GM10266 (cell line): ENCODE measurements around the gene CASZ1.

ENCODE experiments used
- DNase-seq: peaks from one replicate; pipeline ENCODE4 v3.0.0; 2012; ENCODE audit errors: extremely low spot score
- TF ChIP-seq, protein P1 (sequence below): IDR thresholded peaks from 2 replicates; pipeline ENCODE4 v1.5.1; 2012; ENCODE audit warnings: mild to moderate bottlenecking, low read depth; ENCODE audit not compliant: control insufficient read depth, insufficient read depth; ENCODE audit errors: missing control alignments

Gene CASZ1

DNA sequence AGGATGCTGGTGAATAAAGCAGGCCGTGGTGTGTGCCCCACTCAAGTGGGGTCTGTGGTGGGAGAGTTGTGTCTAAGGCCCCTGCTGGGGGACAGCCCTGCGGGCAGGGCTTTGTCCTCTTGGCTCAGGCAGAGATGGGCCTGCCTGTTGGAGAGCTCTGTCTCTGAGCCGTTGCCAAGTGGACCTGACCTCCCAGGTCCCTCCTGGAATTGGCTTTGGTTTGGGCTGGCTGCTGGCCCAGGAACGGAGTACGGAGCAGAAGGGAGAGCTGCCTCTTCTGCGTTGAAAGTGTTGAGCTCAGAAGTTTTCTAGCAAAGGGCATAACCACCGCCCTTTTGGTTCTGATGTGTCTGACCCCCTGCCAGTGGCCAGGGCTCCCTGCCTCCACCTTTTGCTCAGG, 167.8 kb downstream of the CASZ1 start:
- TF ChIP-seq, protein P1, sequence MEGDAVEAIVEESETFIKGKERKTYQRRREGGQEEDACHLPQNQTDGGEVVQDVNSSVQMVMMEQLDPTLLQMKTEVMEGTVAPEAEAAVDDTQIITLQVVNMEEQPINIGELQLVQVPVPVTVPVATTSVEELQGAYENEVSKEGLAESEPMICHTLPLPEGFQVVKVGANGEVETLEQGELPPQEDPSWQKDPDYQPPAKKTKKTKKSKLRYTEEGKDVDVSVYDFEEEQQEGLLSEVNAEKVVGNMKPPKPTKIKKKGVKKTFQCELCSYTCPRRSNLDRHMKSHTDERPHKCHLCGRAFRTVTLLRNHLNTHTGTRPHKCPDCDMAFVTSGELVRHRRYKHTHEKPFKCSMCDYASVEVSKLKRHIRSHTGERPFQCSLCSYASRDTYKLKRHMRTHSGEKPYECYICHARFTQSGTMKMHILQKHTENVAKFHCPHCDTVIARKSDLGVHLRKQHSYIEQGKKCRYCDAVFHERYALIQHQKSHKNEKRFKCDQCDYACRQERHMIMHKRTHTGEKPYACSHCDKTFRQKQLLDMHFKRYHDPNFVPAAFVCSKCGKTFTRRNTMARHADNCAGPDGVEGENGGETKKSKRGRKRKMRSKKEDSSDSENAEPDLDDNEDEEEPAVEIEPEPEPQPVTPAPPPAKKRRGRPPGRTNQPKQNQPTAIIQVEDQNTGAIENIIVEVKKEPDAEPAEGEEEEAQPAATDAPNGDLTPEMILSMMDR: no peak
- no peak for DNase-seq

DNA sequence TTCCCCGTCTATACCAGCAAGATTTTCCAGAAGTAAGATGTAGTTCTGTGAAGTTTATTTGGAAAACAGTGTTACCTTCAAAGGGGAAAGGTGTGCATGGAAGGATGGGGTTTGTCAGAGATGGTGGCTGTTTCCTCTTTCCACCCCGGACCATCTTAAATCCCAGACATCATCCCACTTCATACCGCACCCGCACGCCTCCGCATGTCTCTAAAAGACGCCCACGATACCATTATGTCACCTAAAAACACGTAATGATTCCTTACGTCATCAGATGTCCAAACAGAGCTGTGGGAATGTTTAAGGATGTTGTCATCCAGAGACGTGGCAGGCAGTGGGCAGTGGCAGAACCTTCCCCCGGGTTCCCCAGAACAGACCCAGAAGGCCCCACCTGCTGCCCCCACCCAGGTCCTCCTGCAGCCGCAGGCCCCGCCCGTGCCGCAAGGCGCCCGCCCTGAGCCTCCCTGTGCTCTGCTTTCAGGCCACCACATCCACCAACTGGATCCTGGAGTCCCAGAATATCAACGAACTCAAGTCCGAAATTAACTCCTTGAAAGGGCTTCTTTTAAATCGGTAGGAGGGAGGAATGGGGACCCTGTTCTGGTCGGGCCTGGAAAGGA, 169.5 kb downstream of the CASZ1 start:
- TF ChIP-seq, protein P1: no peak
- no peak for DNase-seq

DNA sequence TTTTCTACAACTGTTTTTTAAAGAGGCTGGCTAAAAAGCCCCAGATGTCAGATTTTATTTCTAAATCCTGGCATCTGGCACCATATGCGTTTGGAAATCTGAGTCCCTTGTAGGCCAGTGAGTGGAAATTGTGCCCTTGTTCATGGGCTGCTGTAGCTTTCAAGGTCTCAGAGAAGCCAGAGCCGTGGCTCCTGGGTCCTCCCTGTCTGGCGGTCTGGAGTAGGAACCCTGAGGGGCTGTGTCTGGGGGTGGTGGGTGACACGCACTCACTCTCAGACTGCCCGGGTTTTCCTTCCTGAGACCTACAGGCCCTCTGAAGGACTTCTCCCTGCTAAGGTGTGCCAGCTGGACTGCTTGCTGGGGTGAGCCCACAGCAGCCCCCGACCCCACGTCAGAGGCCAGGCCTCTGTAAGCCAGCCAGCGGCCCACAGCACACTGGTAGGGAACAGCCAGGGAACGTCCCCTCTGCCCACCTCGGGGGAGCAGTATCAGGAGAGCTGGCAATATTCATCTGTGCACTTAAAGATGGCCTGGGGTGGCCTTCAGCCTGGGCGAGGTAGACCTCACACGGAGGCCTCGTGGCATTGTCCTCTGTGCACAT, 170.2 kb downstream of the CASZ1 start:
- no peak for DNase-seq
- TF ChIP-seq, protein P1: no peak

DNA sequence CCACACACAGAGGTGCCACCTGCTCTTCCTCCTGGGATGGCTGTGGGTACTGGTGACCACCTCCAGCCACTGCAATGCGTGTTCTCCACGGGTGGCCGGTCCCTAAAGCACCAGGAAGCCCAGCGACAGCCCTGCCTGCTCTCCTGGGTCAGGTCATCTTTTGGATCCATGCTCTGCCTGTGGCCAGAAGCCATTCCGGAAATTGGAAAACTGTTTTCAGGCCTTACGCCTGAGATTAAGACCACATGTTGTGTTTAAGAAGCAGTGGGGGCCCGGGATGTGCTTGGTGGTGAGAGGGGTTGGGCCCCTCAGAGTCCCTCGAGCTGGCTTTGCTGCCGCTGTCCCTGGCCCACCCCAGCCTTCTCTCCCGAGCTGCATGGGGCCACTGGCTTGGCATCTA, 170.9 kb downstream of the CASZ1 start:
- TF ChIP-seq, protein P1: no peak
- no peak for DNase-seq

DNA sequence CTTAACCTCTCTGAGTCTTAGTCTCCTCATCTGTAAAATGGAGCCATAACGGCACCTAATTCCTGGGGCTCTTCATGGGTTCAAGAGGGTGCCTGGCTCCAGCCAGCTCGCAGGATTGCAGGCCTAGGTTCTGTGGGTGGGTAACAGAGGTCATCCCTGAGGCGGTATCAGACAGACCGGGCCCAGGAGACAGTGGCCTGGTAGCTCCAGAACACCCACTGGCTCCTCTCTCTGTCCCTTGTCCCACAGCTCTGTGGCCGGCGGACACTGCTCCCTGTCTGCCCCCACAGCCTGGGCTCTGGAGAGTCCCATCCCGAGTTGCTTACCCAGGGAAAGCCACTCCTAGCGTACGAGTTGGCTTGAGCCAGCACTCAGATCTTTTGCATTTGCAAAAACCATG, 171.4 kb downstream of the CASZ1 start:
- DNase-seq: no peak
- TF ChIP-seq, protein P1: no peak

DNA sequence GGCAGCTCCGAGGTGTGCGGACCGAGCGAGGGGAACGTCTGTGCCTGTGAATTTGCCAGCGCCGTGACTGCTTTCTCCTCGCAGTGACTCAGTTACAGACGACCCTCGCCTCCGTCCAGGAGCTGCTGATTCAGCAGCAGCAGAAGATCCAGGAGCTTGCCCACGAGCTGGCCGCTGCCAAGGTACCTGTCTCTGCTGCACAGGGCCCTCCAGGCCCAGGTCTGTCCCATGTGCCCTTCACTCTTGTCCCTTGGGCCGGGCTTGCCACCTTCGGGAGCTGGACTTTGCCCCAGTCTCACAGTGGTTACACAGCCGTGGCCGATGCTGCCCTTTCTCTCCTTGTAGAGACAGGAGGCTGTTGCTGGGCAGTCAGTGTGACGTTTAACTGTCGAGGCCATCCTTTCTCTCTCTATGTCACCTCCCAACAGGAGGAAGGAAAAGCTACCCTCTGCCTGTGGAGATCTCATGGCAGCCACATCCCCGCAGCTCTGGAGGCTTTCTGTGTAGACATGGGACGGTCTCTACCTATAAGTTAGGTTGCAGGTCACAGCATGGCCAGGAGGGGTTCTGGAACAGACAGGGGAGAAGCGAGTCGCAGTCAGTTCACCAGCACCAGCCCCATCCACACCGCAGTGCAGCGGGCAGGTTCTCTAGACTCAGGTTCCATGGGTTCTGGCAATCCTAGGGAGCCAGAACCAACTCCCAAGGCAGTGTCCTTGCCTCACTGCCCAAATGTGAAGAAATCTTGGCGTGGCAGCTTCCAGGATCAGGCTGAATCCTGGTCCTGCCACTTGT, 172.0 kb downstream of the CASZ1 start:
- TF ChIP-seq, protein P1: no peak
- no peak for DNase-seq

DNA sequence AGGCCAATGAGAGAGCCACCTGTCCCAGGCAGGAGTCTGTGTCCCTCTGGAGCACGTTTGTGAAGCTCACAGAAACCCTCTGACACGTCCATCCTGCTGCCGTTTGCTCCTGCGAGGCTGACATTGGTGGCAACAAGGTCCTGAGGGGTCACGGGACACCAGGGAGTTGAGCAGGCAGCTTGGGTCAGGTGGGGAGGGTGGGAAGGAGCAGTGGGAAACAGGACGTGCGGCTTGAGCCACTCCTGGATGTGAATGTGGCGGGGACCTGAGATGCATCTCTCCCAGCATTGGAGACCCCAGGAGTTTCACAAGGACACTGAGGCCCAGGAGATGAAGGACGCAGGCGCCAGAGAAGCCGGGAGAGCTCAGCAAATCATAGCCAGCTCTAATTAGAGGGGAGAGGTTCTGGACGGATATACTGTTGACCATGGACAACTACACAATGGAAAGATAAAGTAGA, 172.7 kb downstream of the CASZ1 start:
- TF ChIP-seq, protein P1: no peak
- no peak for DNase-seq
